DMS79 treated with DMSO at 0.1 percent for 48 hours (cell line): ENCODE results near the gene PC.

ENCODE experiments used
- DNase-seq: peaks from one replicate; lab custom pipeline; 2025; lab: John Stamatoyannopoulos, UW

The PC gene

DNA sequence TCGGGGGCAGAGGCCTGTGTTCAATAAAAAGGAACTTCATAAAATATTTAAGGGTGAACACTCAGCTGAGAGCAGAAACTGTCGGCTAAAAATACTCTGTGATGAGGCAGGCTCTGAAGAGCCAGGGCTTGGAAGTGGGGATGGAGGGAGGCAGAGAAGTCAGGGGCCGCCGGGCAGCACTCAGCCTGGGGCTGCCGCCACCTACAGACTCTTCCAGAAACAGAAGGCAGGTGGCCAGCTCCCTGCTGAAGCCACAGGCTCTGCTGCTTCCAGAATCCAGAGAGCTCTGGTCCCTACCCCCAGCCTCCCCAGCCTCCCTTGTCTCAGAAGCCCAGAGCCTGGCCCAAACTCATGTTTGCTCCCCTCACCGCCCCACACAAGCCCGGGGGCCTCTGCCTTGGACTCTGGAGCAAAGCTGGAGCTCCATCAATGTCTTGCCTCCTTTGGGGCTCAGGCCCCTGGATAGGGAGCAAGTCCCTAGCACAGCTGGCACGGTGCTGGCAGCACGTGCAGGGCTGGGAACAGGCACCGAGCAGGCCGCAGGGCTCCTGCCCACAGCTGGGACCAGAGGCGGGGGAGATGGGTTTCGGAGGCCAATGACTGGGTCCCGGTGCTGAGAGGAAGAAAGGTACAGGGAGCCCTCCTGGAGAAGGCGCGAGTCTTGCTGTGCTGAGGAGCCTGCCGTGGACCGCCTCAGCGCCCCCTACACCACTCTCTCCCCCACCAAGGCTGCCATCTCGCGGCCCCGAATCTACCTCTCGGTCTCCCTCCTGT, 93.1 kb downstream of the PC start:
- peak; percentile 74 for DNase-seq

- DNase-seq = peak; percentile 74
Measured at GRCh38 chr11:66864172-66864901, 93.8 kb downstream of the PC start.

DNA sequence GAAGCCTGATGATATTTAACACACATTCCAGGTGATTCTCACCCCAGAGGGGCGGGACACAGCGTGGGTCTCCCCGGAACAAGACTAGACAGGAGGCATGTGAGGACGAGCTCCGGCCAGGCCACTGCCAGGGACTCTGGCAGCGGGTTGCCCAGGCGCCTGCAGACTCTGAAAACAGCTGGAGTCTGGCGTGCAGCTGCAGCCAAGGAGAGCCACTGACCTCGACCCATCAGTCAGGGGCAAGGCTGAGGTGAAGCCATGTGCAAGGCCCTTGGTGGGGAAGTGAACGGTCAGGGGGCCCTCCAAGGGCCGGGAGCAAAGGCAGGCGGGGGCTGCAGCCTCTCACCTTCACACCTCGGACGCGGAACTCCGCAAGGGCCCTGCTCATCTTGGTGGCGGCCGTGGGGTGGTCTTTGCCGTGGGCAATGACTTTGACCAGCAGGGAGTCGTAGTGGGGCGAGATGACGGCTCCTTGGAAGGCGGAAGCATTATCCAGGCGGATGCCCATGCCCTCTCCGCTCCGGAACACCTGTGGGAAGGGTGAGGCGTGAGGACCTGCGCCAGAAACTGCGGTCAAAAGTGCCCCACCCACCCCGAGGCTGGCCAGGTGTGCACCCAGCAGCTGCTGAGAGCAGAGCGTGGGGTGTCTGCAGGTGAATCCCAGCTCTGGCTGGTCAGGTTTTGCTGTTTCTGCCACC, 94.6 kb downstream of the PC start:
- DNase-seq = no peak

- DNase-seq = no peak
Measured at GRCh38 chr11:66862559-66863037, 95.6 kb downstream of the PC start.

GRCh38 chr11:66861774-66862558, 96.2 kb downstream of the PC start:
- no peak for DNase-seq

- no peak for DNase-seq
Measured at GRCh38 chr11:66861038-66861773, 97.0 kb downstream of the PC start.

- DNase-seq = no peak
Measured at GRCh38 chr11:66860449-66860831, 97.7 kb downstream of the PC start.

DNA sequence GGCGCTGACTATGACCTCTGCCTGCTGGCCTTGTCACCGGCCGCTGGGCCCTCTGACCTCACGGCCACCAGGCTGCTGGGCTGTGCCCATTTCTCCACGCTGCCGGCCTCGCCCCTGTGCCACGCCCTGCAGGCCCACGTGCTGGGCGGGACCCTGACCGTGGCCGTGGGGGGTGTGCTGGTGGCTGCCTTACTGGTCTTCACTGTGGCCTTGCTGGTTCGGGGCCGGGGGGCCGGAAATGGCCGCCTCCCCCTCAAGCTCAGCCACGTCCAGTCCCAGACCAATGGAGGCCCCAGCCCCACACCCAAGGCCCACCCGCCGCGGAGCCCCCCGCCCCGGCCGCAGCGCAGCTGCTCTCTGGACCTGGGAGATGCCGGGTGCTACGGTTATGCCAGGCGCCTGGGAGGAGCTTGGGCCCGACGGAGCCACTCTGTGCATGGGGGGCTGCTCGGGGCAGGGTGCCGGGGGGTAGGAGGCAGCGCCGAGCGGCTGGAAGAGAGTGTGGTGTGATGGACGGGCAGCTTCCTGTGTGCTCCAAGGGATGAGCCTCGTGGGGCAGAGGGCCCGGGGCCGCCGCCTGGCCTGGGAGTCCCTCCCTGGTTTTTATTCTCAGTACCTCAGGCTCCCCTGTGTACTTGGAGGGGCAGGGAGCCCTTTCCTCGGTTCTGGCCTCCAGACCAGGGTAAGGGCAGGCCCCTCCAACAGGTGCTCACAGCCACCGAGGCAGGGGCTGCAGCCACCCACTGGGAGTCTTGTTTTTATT, 98.3 kb downstream of the PC start:
- no peak for DNase-seq

- DNase-seq = no peak
Measured at GRCh38 chr11:66858939-66859685, 99.1 kb downstream of the PC start.

- no peak for DNase-seq
Measured at GRCh38 chr11:66858186-66858938, 99.8 kb downstream of the PC start.

GRCh38 chr11:66857927-66858185, 100.3 kb downstream of the PC start:
- no peak for DNase-seq

- no peak for DNase-seq
Measured at GRCh38 chr11:66857234-66857926, 100.8 kb downstream of the PC start.

GRCh38 chr11:66856496-66857233, 101.5 kb downstream of the PC start, which contains the start of gene LRFN4:
TSS of gene LRFN4 (plus strand) at chr11:66857064. CDS start at chr11:66857745, 681 bp downstream.
- DNase-seq = no peak

GRCh38 chr11:66855574-66856495, 102.3 kb downstream of the PC start:
- peak; percentile 84 for DNase-seq

GRCh38 chr11:66854729-66855211, 103.4 kb downstream of the PC start:
- DNase-seq = no peak

DNA sequence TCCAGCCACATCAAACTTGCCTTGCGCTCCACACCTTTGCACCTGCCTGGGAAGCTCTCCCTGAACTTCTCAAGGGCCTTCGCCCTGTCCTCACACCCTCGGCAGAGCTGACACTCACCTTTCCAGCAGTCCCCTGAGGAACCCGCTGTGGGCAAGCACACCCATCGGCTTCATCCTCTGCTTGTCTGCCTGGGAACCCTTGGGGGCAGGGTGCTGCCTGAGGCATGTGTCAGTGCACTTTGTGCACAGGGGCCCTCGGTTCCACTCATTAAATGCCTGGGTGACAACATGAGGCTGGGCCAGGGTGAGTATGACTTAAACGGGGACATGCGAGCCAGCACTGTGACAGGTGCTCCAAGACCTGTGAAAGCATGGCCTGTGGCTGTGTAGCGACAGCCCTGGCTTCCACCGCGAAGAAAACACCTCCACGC, 103.9 kb downstream of the PC start:
- no peak for DNase-seq
